K562 (cell line): ENCODE data around the gene ALK. TPM values are rescaled to one million over a fixed set of nuclear protein-coding genes. Genes with fewer than 3 reads are reported as not detected.

Experiments
- ATAC-seq: fragments of 200-7000 bp; cut with Tn5 transposase; 3 replicates; pipeline ENCODE4 v1.9.1; 2020; ENCODE audit warnings: moderate library complexity
- BruUV-seq: library from RNA; stranded (reverse); fragments of 400-500 nt; replicated peaks from 2 replicates; lab custom pipeline; 2021; lab: Mats Ljungman, UMichigan
- CTCF ChIA-PET: fragments of 300-600 bp; formaldehyde crosslinking; extraction: SDS; loops from one replicate; lab custom pipeline; 2021; ENCODE audit warnings: low intra/inter-chr PET ratio; lab: Yijun Ruan, JAX
- POLR2A ChIA-PET: fragments of 300-600, 350-650 bp; sonication (Branson Sonifier 250); formaldehyde crosslinking; extraction: SDS; loops from one replicate; lab custom pipeline; 2021; ENCODE audit warnings: antibody characterized with exemption, inconsistent platforms; lab: Yijun Ruan, JAX
- DNase-seq, 4 experiments: peaks; one replicate each; pipeline versions ENCODE4 v3.0.0 to v3.0.0-alpha.2; 2011 to 2018; ENCODE audit warnings: low spot score in 3 of 4, mixed read lengths in 3 of 4; ENCODE audit errors: extremely low read depth in 1 of 4
- FAIRE-seq: peaks from 2 replicates; lab custom pipeline; 2011; peaks lifted over from hg19 to GRCh38; lab: Jason Lieb, UNC
- H2AFZ ChIP-seq: 2 replicates; pipeline ENCODE4 v1.6.0; 2011; ENCODE audit warnings: low read depth, low read length, control low read depth, inconsistent platforms
- H3K27ac ChIP-seq: fragments of 200-600 bp; 3 replicates; pipeline ENCODE4 v1.8.0; 2011; ENCODE audit warnings: low read depth, mild to moderate bottlenecking, control low read depth, inconsistent platforms, low read length, moderate library complexity, mixed read lengths; ENCODE audit errors: extremely low read depth
- H3K27me3 ChIP-seq, 2 experiments: fragments of 300-600 bp in 1 of 2; 2 replicates in 1 of 2; 3 replicates in 1 of 2; pipeline versions ENCODE4 v1.6.0 to v1.8.0; 2011; ENCODE audit warnings: inconsistent platforms in 2 of 2, low read length in 2 of 2, mild to moderate bottlenecking in 1 of 2, mixed read lengths in 1 of 2, moderate library complexity in 1 of 2; ENCODE audit not compliant: control insufficient read depth in 2 of 2, insufficient read depth in 2 of 2
- H3K36me3 ChIP-seq: fragments of 300-600 bp; 3 replicates; pipeline ENCODE4 v1.8.0; 2011; ENCODE audit warnings: mild to moderate bottlenecking, low read length, inconsistent platforms; ENCODE audit not compliant: control insufficient read depth, insufficient read depth
- H3K4me1 ChIP-seq, 2 experiments: fragments of 200-600 bp in 1 of 2; replicated peaks in 1 of 2; 2 replicates in 1 of 2; 3 replicates in 1 of 2; pipeline versions ENCODE4 v1.5.1 to v1.8.0; 2011; ENCODE audit warnings: inconsistent platforms in 2 of 2, low read length in 2 of 2, mild to moderate bottlenecking in 1 of 2, mixed read lengths in 1 of 2, moderate library complexity in 1 of 2; ENCODE audit not compliant: control insufficient read depth in 2 of 2, insufficient read depth in 2 of 2
- H3K4me2 ChIP-seq: 2 replicates; pipeline ENCODE4 v1.6.1; 2011; ENCODE audit warnings: low read length, control low read depth, inconsistent platforms, mixed read lengths; ENCODE audit not compliant: insufficient read depth
- H3K4me3 ChIP-seq: fragments of 200-600 bp; sonication (generic), shearing (Covaris generic); 2 replicates; pipeline ENCODE4 v1.5.1; 2016; ENCODE audit warnings: control low read depth, inconsistent platforms
- H3K79me2 ChIP-seq: fragments of 200-600 bp; 3 replicates; pipeline ENCODE4 v1.8.0; 2011; ENCODE audit warnings: low read length, inconsistent platforms; ENCODE audit not compliant: control insufficient read depth, insufficient read depth
- H3K9ac ChIP-seq, 2 experiments: 2 replicates each; pipeline versions ENCODE4 v1.6.0 to v1.6.1; 2011; ENCODE audit warnings: low read depth in 2 of 2, low read length in 2 of 2, control low read depth in 1 of 2, inconsistent platforms in 1 of 2, mild to moderate bottlenecking in 1 of 2, mixed read lengths in 1 of 2; ENCODE audit not compliant: insufficient read depth in 1 of 2
- H3K9me1 ChIP-seq: one replicate; pipeline ENCODE4 v1.6.0; 2011; ENCODE audit warnings: inconsistent platforms, mild to moderate bottlenecking, low read length, moderate library complexity; ENCODE audit not compliant: control insufficient read depth, insufficient read depth
- H3K9me3 ChIP-seq: replicated peaks from 2 replicates; pipeline ENCODE4 v1.5.1; 2011; ENCODE audit warnings: low read depth, low read length, inconsistent platforms; ENCODE audit not compliant: control insufficient read depth, insufficient read depth
- H4K20me1 ChIP-seq: replicated peaks from 2 replicates; pipeline ENCODE4 v1.6.1; 2011; ENCODE audit warnings: low read length, inconsistent platforms, mixed read lengths; ENCODE audit not compliant: control insufficient read depth, insufficient read depth
- CBX5 ChIP-seq: IDR thresholded peaks from 2 replicates; pipeline ENCODE4 v1.6.1; 2014; ENCODE audit warnings: low read depth, borderline replicate concordance
- CC2D1A ChIP-seq: fragments of 450-650 bp; IDR thresholded peaks from 2 replicates; pipeline ENCODE4 v1.6.1; 2017; ENCODE audit warnings: mild to moderate bottlenecking
- E2F6 ChIP-seq, 2 experiments: IDR thresholded peaks; 2 replicates each; pipeline ENCODE4 v1.6.1; 2011; ENCODE audit warnings: borderline replicate concordance in 1 of 2, control low read depth in 1 of 2, low read depth in 1 of 2, low read length in 1 of 2, mild to moderate bottlenecking in 1 of 2, mixed read lengths in 1 of 2, moderate library complexity in 1 of 2; ENCODE audit not compliant: insufficient read depth in 1 of 2, insufficient read length in 1 of 2, poor library complexity in 1 of 2, severe bottlenecking in 1 of 2; ENCODE audit errors: extremely low read depth in 1 of 2
- FOS ChIP-seq: IDR thresholded peaks from 3 replicates; pipeline ENCODE4 v1.6.1; 2011; ENCODE audit not compliant: insufficient read length; ENCODE audit errors: extremely low read depth
- FOXA3 ChIP-seq, 2 experiments: fragments of 450-650 bp in 1 of 2; sonication (generic) in 1 of 2; formaldehyde crosslinking; IDR thresholded peaks in 1 of 2; conservative IDR thresholded peaks in 1 of 2; 2 replicates each; pipeline versions ENCODE4 v1.4.0 to v1.8.0; 2020 to 2022; ENCODE audit warnings: mild to moderate bottlenecking in 2 of 2, missing genetic modification reagents in 1 of 2
- HCFC1 ChIP-seq: IDR thresholded peaks from 2 replicates; pipeline ENCODE4 v1.6.1; 2012; ENCODE audit warnings: low read depth, low read length, improper control_type of control experiment
- MECOM ChIP-seq: fragments of 250-450 bp; sonication (Bioruptor Pico); IDR thresholded peaks from 2 replicates; pipeline ENCODE4 v1.8.0; 2022; ENCODE audit warnings: inconsistent platforms
- POLR2A ChIP-seq: fragments of 450-650 bp; conservative IDR thresholded peaks from 2 replicates; pipeline ENCODE4 v1.6.1; 2016
- PREB ChIP-seq: sonication (generic); formaldehyde crosslinking; IDR thresholded peaks from 2 replicates; pipeline ENCODE4 v1.8.1; 2023; ENCODE audit warnings: mild to moderate bottlenecking, missing genetic modification reagents
- REST ChIP-seq, 2 experiments: fragments of 450-650 bp; formaldehyde crosslinking in 1 of 2; IDR thresholded peaks; 2 replicates each; pipeline versions ENCODE4 v1.4.0 to v1.6.1; 2014 to 2020; ENCODE audit warnings: mild to moderate bottlenecking in 2 of 2, borderline replicate concordance in 1 of 2, low read depth in 1 of 2
- TBP ChIP-seq: optimal IDR thresholded peaks from 2 replicates; pipeline ENCODE3; 2011; ENCODE audit warnings: low read depth, low read length, improper control_type of control experiment
- THRAP3 ChIP-seq: fragments of 450-650 bp; IDR thresholded peaks from 2 replicates; pipeline ENCODE4 v1.6.1; 2016; ENCODE audit warnings: mild to moderate bottlenecking, inconsistent platforms, borderline replicate concordance
- ZNF57 ChIP-seq: fragments of 450-650 bp; formaldehyde crosslinking; IDR thresholded peaks from 2 replicates; pipeline ENCODE4 v1.4.0; 2020; ENCODE audit warnings: mild to moderate bottlenecking, moderate library complexity
- ZNF785 ChIP-seq: fragments of 250-450 bp; sonication (Bioruptor Pico); IDR thresholded peaks from 2 replicates; pipeline ENCODE4 v1.4.0; 2020; ENCODE audit warnings: mild to moderate bottlenecking
- WGBS: fragments of 100-300 bp; shearing (Covaris generic); methylation state at CpG from one replicate; pipeline ENCODE4 v1.1.6; 2016; ENCODE audit warnings: low coverage, mixed read lengths; ENCODE audit not compliant: insufficient coverage; ENCODE audit errors: missing lambda C conversion rate; 5-methylcytosine and 5-hydroxymethylcytosine counted together
- in situ Hi-C: fragments of 300-500 bp; cut with MboI; formaldehyde crosslinking; loops from 4 replicates; pipeline ENCODE4 v1.15.0; 2018; ENCODE audit warnings: inconsistent platforms, mixed read lengths
- intact Hi-C: fragments of 100-400 bp; cut with micrococcal nuclease; formaldehyde crosslinking; loops from 2 replicates; pipeline ENCODE4 v1.14.2; 2022
- polyA plus RNA-seq, 8 experiments: library from polyadenylated mRNA; depleted of rRNA in 4 of 8; stranded (reverse) in 5 of 8; unstranded in 3 of 8; fragments of >200 nt; fragmentation: Nextera tagmentation in 2 of 8; fragmentation: Illumina TruSeq in 1 of 8; extraction: Ambion mirVana in 2 of 8; extraction: Trizol in 1 of 8; gene quantifications; 2 replicates each; pipeline versions ENCODE4 v1.2.1 to v1.2.3, GENCODE V29; 2011 to 2014; ENCODE audit warnings: inconsistent platforms in 1 of 8, missing spikeins in 1 of 8
- total RNA-seq, 7 experiments: library from RNA; depleted of rRNA in 6 of 7; stranded (reverse); fragments of >200 nt in 6 of 7; fragmentation: Illumina TruSeq in 2 of 7; extraction: Trizol in 2 of 7; gene quantifications; 2 replicates each; pipeline versions ENCODE4 v1.2.1 to v1.2.3, GENCODE V29; 2011 to 2021; ENCODE audit warnings: low replicate concordance in 1 of 7

The ALK gene
- total and polyA plus RNA-seq, 9 of the 15 experiments (the other 6 are each of a cell fraction or from before 2014, with no cell fraction given) = not detected

- FAIRE-seq = no peak
- H3K9ac ChIP-seq = no peak overlapping the region
- H3K9me3 ChIP-seq = no peaks in the 10 kb centered on the region
- no TSS peak for BruUV-seq
- no peaks in the 10 kb centered on the region for H3K9me1 ChIP-seq
- WGBS = 0% methylated on average over 7 of the region's 7 CpGs
- no peaks in the 10 kb centered on the region for H3K79me2 ChIP-seq
- H3K27ac ChIP-seq = no peak overlapping the region
- no peak for DNase-seq
- intact Hi-C loops = no loop called here
- no peaks in the 10 kb centered on the region; a peak in 1 of 5 replicates for H3K27me3 ChIP-seq
- H3K36me3 ChIP-seq = no peaks in the 10 kb centered on the region
- H4K20me1 ChIP-seq = no peaks in the 10 kb centered on the region
- no peak overlapping the region for H3K4me3 ChIP-seq
- TF ChIP-seq CBX5 (no peak), E2F6 (IDR thresholded peaks at IDR 0.05; ENCODE audit: borderline replicate concordance in 1 of 2, extremely low read depth in 1 of 2, insufficient read depth in 1 of 2, insufficient read length in 1 of 2, low read depth in 1 of 2, low read length in 1 of 2, poor library complexity in 1 of 2, severe bottlenecking in 1 of 2) (no peak), POLR2A (no peak), FOS (no peak), ZNF57 (CRISPR knock-in tag) (no peak), THRAP3 (no peak), HCFC1 (no peak), REST (IDR thresholded peaks at IDR 0.05; ENCODE audit: borderline replicate concordance) (no peak), REST (CRISPR knock-in tag; IDR thresholded peaks at IDR 0.05; ENCODE audit: low read depth) (no peak), PREB (no peak), TBP (no peak), CC2D1A (no peak), MECOM (no peak), FOXA3 (CRISPR knock-in tag; conservative IDR thresholded peaks at IDR 0.05 in 1 of 2, IDR thresholded peaks at IDR 0.05 in 1 of 2) (no peak), ZNF785 (CRISPR knock-in tag) (no peak)
- TF ChIP-seq, all 486 proteins: peak for 0
- in situ Hi-C loops = no loop called here
- CTCF ChIA-PET = no interaction called here
- Histone ChIP-seq H3K4me1 (no peaks in the 10 kb centered on the region), H3K4me2 (no peak overlapping the region), H2AFZ (no peak overlapping the region)
- POLR2A ChIA-PET = no interaction called here
- no peak for ATAC-seq
Measured at GRCh38 chr2:29729932-29730331, 191.5 kb downstream of the ALK start.
